ENCODE measurements around the gene PPP1R16B.

The PPP1R16B gene

GRCh38 chr20:38828514-38829295, 23.2 kb downstream of the PPP1R16B start:
- no peak overlapping the region for H3K27ac ChIP-seq
- no peak for TF ChIP-seq ZFX (IDR thresholded peaks at IDR 0.05)

- no peak overlapping the region for H3K27ac ChIP-seq
- TF ChIP-seq ZFX (IDR thresholded peaks at IDR 0.05), result no peak
- no peak for TF ChIP-seq CTCF (conservative IDR thresholded peaks at IDR 0.05)
Observed at GRCh38 chr20:38829296-38829875, 23.9 kb downstream of the PPP1R16B start.

- no peak overlapping the region for H3K27ac ChIP-seq
- TF ChIP-seq ZFX (IDR thresholded peaks at IDR 0.05) (no peak), CTCF (conservative IDR thresholded peaks at IDR 0.05) (no peak)
Observed at GRCh38 chr20:38830356-38830755, 24.9 kb downstream of the PPP1R16B start.

- TF ChIP-seq CTCF (conservative IDR thresholded peaks at IDR 0.05), result no peak
- no peak for TF ChIP-seq ZFX (IDR thresholded peaks at IDR 0.05)
- H3K27ac ChIP-seq, result no peak overlapping the region
Observed at GRCh38 chr20:38831049-38831691, 25.7 kb downstream of the PPP1R16B start.

DNA sequence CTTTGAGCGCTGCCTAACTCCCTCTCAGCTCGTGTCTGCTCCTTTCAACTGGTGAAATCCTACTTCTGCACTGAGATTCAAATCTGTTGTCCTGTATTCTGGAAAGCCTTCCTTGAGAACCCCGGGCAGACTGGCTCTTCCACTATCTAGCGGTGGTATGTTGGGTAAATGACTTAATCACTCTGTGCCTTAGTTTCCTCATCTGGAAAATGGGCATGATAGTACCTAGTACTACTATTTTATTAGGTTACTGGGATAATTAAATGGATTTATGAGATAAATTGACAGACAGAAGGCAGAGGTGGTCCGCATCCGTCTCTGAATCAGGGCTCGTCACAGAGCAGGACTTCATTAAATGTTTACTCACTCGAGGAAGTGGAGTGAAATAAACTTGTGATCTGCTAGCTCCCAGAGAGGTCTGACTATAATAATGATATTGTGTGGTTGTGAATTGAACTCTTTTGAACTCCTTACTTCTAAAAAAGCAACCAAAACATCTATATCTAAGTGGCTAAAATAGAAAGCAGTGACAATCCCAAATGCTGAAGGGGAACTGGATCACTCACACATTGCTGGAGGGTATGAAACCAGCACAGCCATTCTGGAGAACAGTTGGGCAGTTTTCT, 26.6 kb downstream of the PPP1R16B start:
- TF ChIP-seq CTCF (conservative IDR thresholded peaks at IDR 0.05), result no peak
- no peak for TF ChIP-seq ZFX (IDR thresholded peaks at IDR 0.05)

GRCh38 chr20:38833154-38833856, 27.8 kb downstream of the PPP1R16B start:
- H3K27ac ChIP-seq, result no peak overlapping the region
- no peak for TF ChIP-seq CTCF (conservative IDR thresholded peaks at IDR 0.05)
- TF ChIP-seq ZFX (IDR thresholded peaks at IDR 0.05), result no peak

More for the DNA sequence above, 26.6 kb downstream of the PPP1R16B start:
- H3K27ac ChIP-seq, result no peak overlapping the region

GRCh38 chr20:38833857-38834164, 28.3 kb downstream of the PPP1R16B start:
- no peak overlapping the region for H3K27ac ChIP-seq
- TF ChIP-seq CTCF (conservative IDR thresholded peaks at IDR 0.05) (no peak), ZFX (IDR thresholded peaks at IDR 0.05) (no peak)

Measured in C4-2B (cell line).